Activated T-helper 1 cell treated with anti-CD3 and anti-CD28 coated beads, Interleukin-12 subunit alpha, Interleukin-12 subunit beta, Interleukin-2, Interleukin-4 antibody, amounts not matched to agents 30 ng/mL and 10 ng/mL and 1 ng/mL, durations not matched to agents 14 hours and 24 hours and 36 hours (primary cell): ENCODE results near the gene RFWD3. TPM values are rescaled to one million over a fixed set of nuclear protein-coding genes. Genes with fewer than 3 reads are reported as not detected.

Experiments used
- DNase-seq: peaks from one replicate; pipeline ENCODE4 v3.0.0; 2021; ENCODE audit warnings: low spot score
- H3K27ac Mint-ChIP-seq: one replicate; pipeline ENCODE4 v1.8.0; 2021; ENCODE audit warnings: mild to moderate bottlenecking, mixed read lengths
- H3K27me3 Mint-ChIP-seq: one replicate; pipeline ENCODE4 v1.8.0; 2022; ENCODE audit warnings: mild to moderate bottlenecking, moderate library complexity, mixed read lengths; ENCODE audit not compliant: insufficient read depth
- H3K36me3 Mint-ChIP-seq: one replicate; pipeline ENCODE4 v1.8.0; 2021; ENCODE audit warnings: low read depth, mixed read lengths
- H3K4me1 Mint-ChIP-seq: one replicate; pipeline ENCODE4 v1.8.0; 2021; ENCODE audit warnings: low read depth, mixed read lengths
- H3K4me3 Mint-ChIP-seq: one replicate; pipeline ENCODE4 v1.8.0; 2021; ENCODE audit warnings: mild to moderate bottlenecking, moderate library complexity, mixed read lengths
- H3K9me3 Mint-ChIP-seq: one replicate; pipeline ENCODE4 v1.8.0; 2021; ENCODE audit warnings: mixed read lengths
- intact Hi-C: fragments of 100-400 bp; cut with micrococcal nuclease; formaldehyde crosslinking; loops from one replicate; pipeline ENCODE4 v1.15.1; 2024
- total RNA-seq: library from RNA; stranded (reverse); gene quantifications from 2 replicates; pipeline ENCODE4 v1.2.3, GENCODE V29; 2022

Gene RFWD3
- total RNA-seq, 1 donor from 2014 or later: 112 TPM

DNA sequence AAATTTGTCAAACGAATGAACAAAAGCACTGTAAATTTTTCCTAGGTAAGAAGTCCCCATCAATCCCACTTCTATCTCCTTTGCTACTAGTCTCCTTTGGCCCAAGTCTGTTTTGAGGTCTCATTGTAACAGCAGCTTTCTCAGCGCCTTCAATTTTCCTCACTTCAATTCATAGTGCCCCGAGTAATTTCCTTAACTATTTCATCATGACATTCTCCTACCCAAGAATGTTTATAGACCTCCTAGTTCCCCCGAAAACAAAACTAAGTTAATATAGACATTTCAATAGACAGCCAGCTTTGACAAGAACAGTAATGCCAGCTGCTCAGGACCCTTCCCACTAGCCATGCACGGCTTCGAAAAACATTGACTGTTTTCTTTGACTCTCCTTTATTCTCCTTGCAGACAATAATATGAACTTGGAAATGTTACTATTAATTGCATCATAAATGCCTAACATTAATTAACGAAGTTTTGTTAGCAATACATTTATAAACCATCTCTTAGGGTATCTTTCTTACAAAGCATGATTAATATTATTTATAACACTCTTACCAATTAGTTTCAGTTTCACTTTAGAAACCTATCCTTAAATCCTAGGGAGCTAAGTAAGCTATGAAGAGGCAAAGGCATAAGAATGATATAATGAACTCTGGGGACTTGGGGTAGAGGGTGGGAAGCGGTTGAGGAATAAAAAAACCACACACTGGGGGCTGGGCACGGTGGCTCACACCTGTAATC lies 82.6 kb downstream of the RFWD3 start:
- H3K36me3 Mint-ChIP-seq: peaks cover 12% of the 10 kb centered on the region
- intact Hi-C loops: no loop called here
- no peak for DNase-seq
- H3K27ac Mint-ChIP-seq: no peak overlapping the region
- no peaks in the 10 kb centered on the region for H3K27me3 Mint-ChIP-seq
- H3K4me3 Mint-ChIP-seq: no peak overlapping the region
- H3K9me3 Mint-ChIP-seq: no peaks in the 10 kb centered on the region
- peaks cover 29% of the 10 kb centered on the region for H3K4me1 Mint-ChIP-seq

DNA sequence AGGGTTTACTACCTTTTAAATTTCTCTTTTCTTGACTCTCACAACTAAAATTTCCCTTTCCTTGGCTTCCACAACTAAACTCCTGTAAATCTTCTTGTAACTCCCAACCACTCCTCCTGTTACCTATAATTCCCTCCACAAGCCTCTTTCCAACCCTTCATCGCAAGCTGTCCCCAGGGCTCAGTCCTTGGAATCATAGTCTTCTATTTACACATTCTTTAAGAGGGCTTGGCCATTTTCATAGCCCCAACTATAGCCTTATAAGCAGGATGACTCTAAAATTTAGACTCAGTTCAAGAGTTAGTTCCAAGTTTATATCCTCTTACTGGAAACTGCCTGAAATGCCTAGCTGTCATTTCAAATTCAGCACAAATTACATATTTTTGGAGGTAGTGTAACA lies 83.7 kb downstream of the RFWD3 start:
- Mint-ChIP-seq H3K9me3 (no peaks in the 10 kb centered on the region), H3K27ac (peak overlapping the region; percentile 55), H3K36me3 (peaks cover 14% of the 10 kb centered on the region), H3K4me3 (no peak overlapping the region), H3K27me3 (no peaks in the 10 kb centered on the region), H3K4me1 (peaks cover 35% of the 10 kb centered on the region)
- intact Hi-C loops: no loop called here
- DNase-seq: no peak

DNA sequence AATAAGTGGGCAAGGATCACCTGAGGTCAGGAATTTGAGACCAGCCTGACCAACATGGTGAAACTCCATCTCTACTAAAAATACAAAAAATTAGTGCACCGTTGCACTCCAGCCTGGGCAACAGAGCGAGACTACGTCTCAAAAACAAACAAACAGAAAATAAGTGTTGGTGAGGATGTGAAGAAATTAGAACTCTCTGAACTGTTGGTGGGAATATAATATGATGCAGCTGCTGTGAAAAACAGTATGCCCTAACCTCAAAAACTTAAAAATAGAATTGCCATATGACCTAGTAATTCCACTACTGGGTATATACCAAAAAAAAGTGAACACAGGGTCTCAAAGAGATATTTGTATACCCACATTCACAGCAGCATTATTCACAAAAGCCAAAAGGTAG lies 85.8 kb downstream of the RFWD3 start:
- H3K27ac Mint-ChIP-seq: peak overlapping the region; percentile 36

DNA sequence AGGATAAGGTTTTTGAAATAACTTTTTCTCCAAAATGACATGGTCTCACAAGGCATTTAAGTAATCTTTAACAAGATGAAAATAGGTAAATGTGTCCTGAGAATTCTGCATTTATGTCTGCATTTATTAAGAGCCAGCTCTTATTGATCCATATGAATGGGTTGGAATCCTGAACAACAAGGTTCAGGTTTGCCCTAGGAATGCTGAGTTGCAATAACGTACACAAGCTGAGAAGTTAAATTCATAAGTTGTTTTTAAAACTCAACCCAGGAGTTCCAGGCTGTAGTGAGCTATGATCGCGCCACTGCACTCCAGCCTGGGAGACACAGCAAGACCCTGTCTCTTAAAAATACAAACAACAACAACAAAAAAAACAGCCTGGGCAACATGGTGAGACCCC lies 87.8 kb downstream of the RFWD3 start:
- Mint-ChIP-seq H3K27ac (no peak overlapping the region), H3K4me3 (peak overlapping the region; percentile 7)
- no peak for DNase-seq

More for the DNA sequence above, 85.8 kb downstream of the RFWD3 start:
- no peak for DNase-seq
- peaks cover 9% of the 10 kb centered on the region for H3K36me3 Mint-ChIP-seq
- intact Hi-C loops: no loop called here
- H3K4me1 Mint-ChIP-seq: peaks cover 35% of the 10 kb centered on the region
- no peaks in the 10 kb centered on the region for H3K9me3 Mint-ChIP-seq
- H3K27me3 Mint-ChIP-seq: no peaks in the 10 kb centered on the region
- H3K4me3 Mint-ChIP-seq: no peak overlapping the region

DNA sequence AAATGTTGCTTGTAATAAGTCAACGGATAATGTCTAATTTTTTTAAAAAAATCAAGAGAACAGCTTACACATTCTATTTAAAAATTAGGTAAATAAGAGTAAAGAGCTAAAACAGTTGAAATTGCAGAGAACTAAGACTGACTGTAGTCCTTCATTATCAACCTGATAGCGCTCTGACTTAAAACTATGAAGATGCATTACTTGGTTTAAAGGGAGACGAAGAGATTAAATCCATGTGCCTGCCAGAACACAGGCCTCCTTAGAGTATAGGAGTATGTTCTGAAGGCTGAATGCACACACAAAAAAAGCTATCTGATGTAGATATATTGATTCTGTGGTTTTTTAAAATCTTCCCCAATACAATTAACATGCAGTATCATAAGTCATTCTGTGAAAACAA lies 88.2 kb downstream of the RFWD3 start:
- DNase-seq: no peak
- H3K27ac Mint-ChIP-seq: no peak overlapping the region
- peaks cover 5% of the 10 kb centered on the region for H3K36me3 Mint-ChIP-seq
- H3K27me3 Mint-ChIP-seq: no peaks in the 10 kb centered on the region
- no peaks in the 10 kb centered on the region for H3K9me3 Mint-ChIP-seq
- H3K4me1 Mint-ChIP-seq: peaks cover 44% of the 10 kb centered on the region
- intact Hi-C loops: loop anchor here (1.0 kb wide), 3 partner anchors 23 to 48 kb away; partner anchors contain the start of gene GLG1
- H3K4me3 Mint-ChIP-seq: peak overlapping the region; percentile 7

More for the DNA sequence above, 87.8 kb downstream of the RFWD3 start:
- intact Hi-C loops: loop anchor here (1.0 kb wide), 3 partner anchors 22 to 47 kb away; partner anchors contain the start of gene GLG1
- Mint-ChIP-seq H3K4me1 (peaks cover 44% of the 10 kb centered on the region), H3K9me3 (no peaks in the 10 kb centered on the region), H3K36me3 (peaks cover 5% of the 10 kb centered on the region), H3K27me3 (no peaks in the 10 kb centered on the region)

DNA sequence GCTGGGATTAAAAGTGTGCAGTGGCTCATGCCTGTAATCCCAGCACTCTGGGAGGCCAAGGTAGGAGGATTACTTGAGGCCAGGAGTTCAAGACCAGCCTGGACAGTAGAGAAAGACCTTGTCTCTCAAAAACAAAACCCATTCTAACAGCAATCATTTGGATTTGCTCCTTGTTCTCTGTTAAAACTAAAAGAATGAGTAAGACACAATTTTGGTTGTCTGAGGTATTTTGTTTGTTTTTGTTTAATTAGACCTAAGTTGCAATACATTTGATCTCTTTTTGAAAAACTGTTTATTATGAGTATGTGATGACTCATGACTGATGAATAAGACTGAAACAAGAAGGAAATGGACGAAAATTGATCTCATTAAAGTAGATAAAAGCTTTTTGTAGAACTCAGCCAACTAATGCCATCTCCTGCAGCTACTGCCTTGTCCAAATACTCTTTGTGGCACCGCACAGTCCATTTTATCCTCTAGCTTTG lies 88.8 kb downstream of the RFWD3 start:
- H3K9me3 Mint-ChIP-seq: no peaks in the 10 kb centered on the region
- peaks cover 4% of the 10 kb centered on the region for H3K36me3 Mint-ChIP-seq
- no peaks in the 10 kb centered on the region for H3K27me3 Mint-ChIP-seq
- DNase-seq: no peak
- peaks cover 43% of the 10 kb centered on the region for H3K4me1 Mint-ChIP-seq
- H3K4me3 Mint-ChIP-seq: no peak overlapping the region
- intact Hi-C loops: loop anchor here (1.0 kb wide), 3 partner anchors 23 to 48 kb away; partner anchors contain the start of gene GLG1
- no peak overlapping the region for H3K27ac Mint-ChIP-seq

GRCh38 chr16:74575807-74576643 lies 90.7 kb downstream of the RFWD3 start:
- Mint-ChIP-seq H3K27me3 (no peaks in the 10 kb centered on the region), H3K4me1 (peaks cover 43% of the 10 kb centered on the region)

GRCh38 chr16:74575175-74575806 lies 91.4 kb downstream of the RFWD3 start:
- Mint-ChIP-seq H3K27me3 (no peaks in the 10 kb centered on the region), H3K4me3 (no peak overlapping the region), H3K9me3 (no peaks in the 10 kb centered on the region), H3K4me1 (peaks cover 36% of the 10 kb centered on the region), H3K27ac (no peak overlapping the region), H3K36me3 (peaks cover 4% of the 10 kb centered on the region)
- no peak for DNase-seq
- intact Hi-C loops: no loop called here

More at GRCh38 chr16:74575807-74576643, 90.7 kb downstream of the RFWD3 start:
- Mint-ChIP-seq H3K4me3 (no peak overlapping the region), H3K27ac (no peak overlapping the region), H3K36me3 (peaks cover 4% of the 10 kb centered on the region), H3K9me3 (no peaks in the 10 kb centered on the region)
- intact Hi-C loops: no loop called here
- DNase-seq: no peak

DNA sequence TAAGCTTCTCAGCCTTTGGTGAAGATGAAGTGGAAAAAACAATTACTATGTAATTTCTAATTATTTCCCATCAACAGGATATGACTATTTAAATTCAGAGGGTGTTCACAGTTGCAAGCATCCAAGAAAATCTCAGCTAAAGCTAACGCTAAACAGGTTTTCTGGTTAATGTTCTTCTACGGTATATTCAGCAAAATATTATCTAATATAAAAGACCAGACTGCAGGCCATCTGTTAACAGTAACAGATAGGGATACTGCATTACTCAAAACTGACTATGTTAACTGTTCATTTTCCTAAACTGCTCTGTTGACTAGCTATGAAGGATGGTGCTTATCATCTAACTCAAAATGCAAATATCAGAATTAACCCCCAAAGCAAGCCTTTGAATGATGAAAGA lies 92.5 kb downstream of the RFWD3 start:
- peaks cover 34% of the 10 kb centered on the region for H3K4me1 Mint-ChIP-seq
- no peak overlapping the region for H3K4me3 Mint-ChIP-seq
- no peaks in the 10 kb centered on the region for H3K9me3 Mint-ChIP-seq
- H3K27ac Mint-ChIP-seq: peak overlapping the region; percentile 7
- intact Hi-C loops: no loop called here
- H3K36me3 Mint-ChIP-seq: peaks cover 4% of the 10 kb centered on the region
- no peaks in the 10 kb centered on the region for H3K27me3 Mint-ChIP-seq
- DNase-seq: no peak

DNA sequence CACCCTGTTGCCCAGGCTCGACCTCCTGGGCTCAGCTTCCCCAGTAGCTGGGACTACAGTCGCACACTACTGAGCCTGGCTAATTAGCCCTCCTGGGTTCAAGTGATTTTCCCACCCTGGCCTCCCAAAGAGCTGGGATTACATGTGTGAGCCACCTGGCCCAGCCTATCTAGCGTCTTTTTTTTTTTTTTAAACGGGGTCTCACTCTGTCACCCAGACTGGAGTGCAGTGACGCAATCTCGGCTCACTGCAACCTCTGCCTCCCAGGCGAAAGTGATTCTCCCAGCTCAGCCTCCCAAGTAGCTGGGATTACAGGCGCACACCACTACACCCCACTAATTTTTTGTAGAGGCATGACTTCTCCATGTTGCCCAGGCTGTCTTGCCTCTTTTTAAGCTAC lies 93.1 kb downstream of the RFWD3 start:
- no peak for DNase-seq
- H3K27ac Mint-ChIP-seq: no peak overlapping the region
- H3K27me3 Mint-ChIP-seq: no peaks in the 10 kb centered on the region
- peaks cover 30% of the 10 kb centered on the region for H3K4me1 Mint-ChIP-seq
- intact Hi-C loops: no loop called here
- H3K4me3 Mint-ChIP-seq: no peak overlapping the region
- H3K9me3 Mint-ChIP-seq: no peaks in the 10 kb centered on the region
- H3K36me3 Mint-ChIP-seq: peaks cover 4% of the 10 kb centered on the region
